CD14-positive monocyte (primary cell): Measurements from ENCODE around the gene EBF3. TPM values are rescaled to one million over a fixed set of nuclear protein-coding genes. Genes with fewer than 3 reads are reported as not detected.
A peak's percentile ranks its signal among the peaks of the same experiment; 100 is the strongest.

ENCODE experiments used
- DNase-seq, 3 donors: peaks; one replicate each; pipeline ENCODE4 v3.0.0-alpha.2; 2011 to 2022
- H2AFZ ChIP-seq: 2 replicates; pipeline ENCODE4 v1.6.0; 2012; ENCODE audit warnings: mild to moderate bottlenecking, low read depth, low read length, inconsistent platforms; ENCODE audit not compliant: insufficient read depth, poor library complexity, severe bottlenecking
- H3K27ac ChIP-seq, 2 donors: 1 replicate in 1 of 2; 2 replicates in 1 of 2; pipeline ENCODE4 v1.5.1; 2012 to 2013; ENCODE audit warnings: low read length in 2 of 2, control low read depth in 1 of 2, inconsistent platforms in 1 of 2, low read depth in 1 of 2, mild to moderate bottlenecking in 1 of 2
- H3K27me3 ChIP-seq, 2 donors: one replicate each; pipeline versions ENCODE4 v1.6.0 to v1.6.1; 2011 to 2013; ENCODE audit warnings: low read length in 2 of 2; ENCODE audit not compliant: control insufficient read depth in 2 of 2, insufficient read depth in 2 of 2
- H3K36me3 ChIP-seq, 2 donors: replicated peaks in 1 of 2; 1 replicate in 1 of 2; 2 replicates in 1 of 2; pipeline versions ENCODE4 v1.5.1 to v1.6.1; 2012 to 2013; ENCODE audit warnings: low read length in 2 of 2, control low read depth in 1 of 2, inconsistent platforms in 1 of 2, mild to moderate bottlenecking in 1 of 2; ENCODE audit not compliant: insufficient read depth in 2 of 2, control insufficient read depth in 1 of 2
- H3K4me1 ChIP-seq, 2 donors: 1 replicate in 1 of 2; 2 replicates in 1 of 2; pipeline versions ENCODE4 v1.5.1 to v1.6.1; 2012 to 2013; ENCODE audit warnings: low read length in 2 of 2, control low read depth in 1 of 2, inconsistent platforms in 1 of 2, mild to moderate bottlenecking in 1 of 2, moderate library complexity in 1 of 2; ENCODE audit not compliant: insufficient read depth in 2 of 2, control insufficient read depth in 1 of 2
- H3K4me2 ChIP-seq: replicated peaks from 2 replicates; pipeline ENCODE3; 2012; ENCODE audit warnings: low read length, moderate library complexity, mild to moderate bottlenecking; ENCODE audit not compliant: poor library complexity, severe bottlenecking; ENCODE audit errors: extremely low read depth
- H3K4me3 ChIP-seq, 3 experiments: fragments of 200-600 bp in 1 of 3; sonication (generic) in 1 of 3; replicated peaks in 1 of 3; 1 replicate in 2 of 3; 2 replicates in 1 of 3; pipeline ENCODE4 v1.5.1; 2011 to 2013; ENCODE audit warnings: low read length in 3 of 3, mild to moderate bottlenecking in 3 of 3, control low read depth in 2 of 3, low read depth in 2 of 3, inconsistent platforms in 1 of 3, moderate library complexity in 1 of 3
- H3K79me2 ChIP-seq: 2 replicates; pipeline ENCODE4 v1.6.0; 2012; ENCODE audit warnings: mild to moderate bottlenecking, control low read depth, inconsistent platforms, low read length, moderate library complexity; ENCODE audit not compliant: insufficient read depth
- H3K9ac ChIP-seq: 2 replicates; pipeline ENCODE4 v1.6.0; 2017; ENCODE audit warnings: low read length, mild to moderate bottlenecking; ENCODE audit not compliant: insufficient read depth, poor library complexity, severe bottlenecking
- H3K9me3 ChIP-seq, 2 donors: replicated peaks in 1 of 2; 1 replicate in 1 of 2; 2 replicates in 1 of 2; pipeline versions ENCODE4 v1.5.1 to v1.6.1; 2012 to 2013; ENCODE audit warnings: low read length in 2 of 2, control low read depth in 1 of 2; ENCODE audit not compliant: control insufficient read depth in 1 of 2, insufficient read depth in 1 of 2
- H4K20me1 ChIP-seq: 2 replicates; pipeline ENCODE4 v1.6.0; 2012; ENCODE audit warnings: mild to moderate bottlenecking, low read length, control low read depth, moderate library complexity; ENCODE audit not compliant: insufficient read depth
- H3K27ac Mint-ChIP-seq, 7 donors: one replicate each; pipeline ENCODE4 v1.8.0; 2020; ENCODE audit warnings: mild to moderate bottlenecking in 7 of 7, mixed read lengths in 7 of 7, moderate library complexity in 6 of 7, inconsistent platforms in 2 of 7
- H3K27me3 Mint-ChIP-seq, 3 donors: one replicate each; pipeline ENCODE4 v1.8.0; 2021 to 2022; ENCODE audit warnings: low read depth in 3 of 3, mild to moderate bottlenecking in 3 of 3, mixed read lengths in 3 of 3, moderate library complexity in 3 of 3, inconsistent platforms in 1 of 3
- H3K36me3 Mint-ChIP-seq, 2 donors: one replicate each; pipeline ENCODE4 v1.8.0; 2020; ENCODE audit warnings: mixed read lengths in 2 of 2, inconsistent platforms in 1 of 2, mild to moderate bottlenecking in 1 of 2
- H3K4me1 Mint-ChIP-seq: one replicate; pipeline ENCODE4 v1.8.0; 2020; ENCODE audit warnings: mild to moderate bottlenecking, mixed read lengths
- H3K4me3 Mint-ChIP-seq, 2 donors: one replicate each; pipeline ENCODE4 v1.8.0; 2020; ENCODE audit warnings: mild to moderate bottlenecking in 2 of 2, mixed read lengths in 2 of 2, moderate library complexity in 1 of 2
- H3K9me3 Mint-ChIP-seq, 7 donors: one replicate each; pipeline ENCODE4 v1.8.0; 2020 to 2022; ENCODE audit warnings: mixed read lengths in 7 of 7, mild to moderate bottlenecking in 6 of 7, moderate library complexity in 6 of 7, inconsistent platforms in 2 of 7
- CTCF ChIP-seq: fragments of 200-600 bp; IDR thresholded peaks from one replicate; pipeline ENCODE4 v1.8.0; 2022; ENCODE audit warnings: antibody characterized with exemption, mild to moderate bottlenecking
- WGBS: methylation state at CpG from one replicate; pipeline ENCODE4 v1.1.5; 2013; ENCODE audit warnings: missing lambda C conversion rate; ENCODE audit not compliant: insufficient coverage; 5-methylcytosine and 5-hydroxymethylcytosine counted together
- intact Hi-C, 2 donors: fragments of 100-400 bp; cut with micrococcal nuclease; formaldehyde crosslinking; loops; one replicate each; pipeline versions ENCODE4 v1.15.0 to v1.15.1; 2023
- polyA plus RNA-seq, 3 donors: library from polyadenylated mRNA; depleted of rRNA in 1 of 3; unstranded in 2 of 3; stranded (reverse) in 1 of 3; fragments of 300-500 nt in 2 of 3; fragments of >200 nt in 1 of 3; fragmentation: Illumina TruSeq in 2 of 3; gene quantifications; 1 replicate in 2 of 3; 2 replicates in 1 of 3; pipeline ENCODE4 v1.2.3, GENCODE V29; 2012 to 2021

Gene EBF3
- polyA plus RNA-seq, 3 donors: not detected

GRCh38 chr10:129967579-129968019, 3.5 kb upstream of the EBF3 start:
- Mint-ChIP-seq H3K4me3 (peak overlapping the region in 1 of 2 donors; percentile 71), H3K4me1 (peaks cover 13% of the 10 kb centered on the region), H3K36me3 (no peaks in the 10 kb centered on the region), H3K9me3 (peaks cover 0 to 13% (median 5%) of the 10 kb centered on the region in 7 donors), H3K27me3 (peaks cover 74 to 95% (median 80%) of the 10 kb centered on the region in 3 donors), H3K27ac (no peak overlapping the region)
- Histone ChIP-seq H3K36me3 (no peaks in the 10 kb centered on the region), H2AFZ (no peak overlapping the region), H3K79me2 (no peaks in the 10 kb centered on the region), H3K4me2 (no peak overlapping the region), H3K9me3 (peaks cover 0 to 41% of the 10 kb centered on the region in 2 donors), H3K27ac (no peak overlapping the region), H3K4me1 (peaks cover 0 to 7% of the 10 kb centered on the region in 2 donors), H3K4me3 (no peak overlapping the region), H4K20me1 (no peaks in the 10 kb centered on the region), H3K9ac (no peak overlapping the region), H3K27me3 (peaks cover 57 to 79% of the 10 kb centered on the region in 2 donors)
- TF ChIP-seq CTCF: no peak
- intact Hi-C loops: no loop called here
- 6% methylated on average over 23 of the region's 28 CpGs for WGBS
- DNase-seq: no peak

GRCh38 chr10:129966889-129967578, 3.0 kb upstream of the EBF3 start:
- 5% methylated on average over 51 of the region's 60 CpGs for WGBS

More at GRCh38 chr10:129966889-129967578, 3.0 kb upstream of the EBF3 start:
- Histone ChIP-seq H3K36me3 (no peaks in the 10 kb centered on the region), H3K4me1 (peaks cover 0 to 8% of the 10 kb centered on the region in 2 donors), H3K9me3 (peaks cover 0 to 45% of the 10 kb centered on the region in 2 donors), H2AFZ (no peak overlapping the region), H3K4me2 (no peak overlapping the region), H4K20me1 (no peaks in the 10 kb centered on the region), H3K9ac (no peak overlapping the region), H3K4me3 (no peak overlapping the region), H3K79me2 (no peaks in the 10 kb centered on the region), H3K27me3 (peaks cover 61 to 80% of the 10 kb centered on the region in 2 donors), H3K27ac (no peak overlapping the region)
- peak overlapping the region in 1 of 2 donors; percentile 55 for H3K4me3 Mint-ChIP-seq
- H3K27me3 Mint-ChIP-seq: peaks cover 77 to 95% (median 82%) of the 10 kb centered on the region in 3 donors
- no peak overlapping the region for H3K27ac Mint-ChIP-seq
- peaks cover 18% of the 10 kb centered on the region for H3K4me1 Mint-ChIP-seq
- H3K9me3 Mint-ChIP-seq: peaks cover 0 to 16% (median 5%) of the 10 kb centered on the region in 7 donors
- intact Hi-C loops: no loop called here
- TF ChIP-seq CTCF: no peak
- DNase-seq: no peak
- H3K36me3 Mint-ChIP-seq: peaks cover 0 to under 1% of the 10 kb centered on the region in 2 donors
